HepG2 (cell line): ENCODE results near the gene EPS8. TPM values are rescaled to one million over a fixed set of nuclear protein-coding genes. Genes with fewer than 3 reads are reported as not detected.

Source experiments
- ATAC-seq: fragments of 200-7000 bp; cut with Tn5 transposase; 3 replicates; pipeline ENCODE4 v1.9.1; 2020; ENCODE audit warnings: mild to moderate bottlenecking, moderate library complexity
- BruUV-seq: library from RNA; stranded (reverse); fragments of 400-500 nt; replicated peaks from 2 replicates; lab custom pipeline; 2021; lab: Mats Ljungman, UMichigan
- CTCF ChIA-PET: fragments of 300-600 bp; formaldehyde crosslinking; extraction: SDS; loops from one replicate; lab custom pipeline; 2021; ENCODE audit warnings: low total read pairs, inconsistent platforms, low intra/inter-chr PET ratio; lab: Yijun Ruan, JAX
- POLR2A ChIA-PET: fragments of 350-600 bp; sonication (Branson Sonifier 250); formaldehyde crosslinking; loops from one replicate; lab custom pipeline; 2020; ENCODE audit warnings: antibody characterized with exemption, inconsistent platforms; lab: Yijun Ruan, JAX
- DNase-seq: peaks from one replicate; pipeline ENCODE4 v3.0.0-alpha.2; 2015; ENCODE audit warnings: low spot score
- FAIRE-seq: peaks from 3 replicates; lab custom pipeline; 2011; peaks lifted over from hg19 to GRCh38; lab: Jason Lieb, UNC
- H2AFZ ChIP-seq: one replicate; pipeline ENCODE4 v1.6.1; 2011; ENCODE audit warnings: low read length, inconsistent platforms
- H3K27ac ChIP-seq: fragments of 300-600 bp; 3 replicates; pipeline ENCODE4 v1.8.0; 2011; ENCODE audit warnings: mixed run types, mild to moderate bottlenecking, mixed read lengths, low read length, inconsistent platforms; ENCODE audit not compliant: insufficient read depth; ENCODE audit errors: extremely low read length
- H3K27me3 ChIP-seq, 2 experiments: fragments of 200-600 bp in 1 of 2; 2 replicates in 1 of 2; 3 replicates in 1 of 2; pipeline versions ENCODE4 v1.6.0 to v1.8.0; 2011; ENCODE audit warnings: low read length in 2 of 2, mild to moderate bottlenecking in 2 of 2, moderate library complexity in 2 of 2, inconsistent platforms in 1 of 2; ENCODE audit not compliant: insufficient read depth in 2 of 2, control insufficient read depth in 1 of 2
- H3K36me3 ChIP-seq, 2 experiments: fragments of 200-600 bp in 1 of 2; replicated peaks in 1 of 2; 2 replicates in 1 of 2; 3 replicates in 1 of 2; pipeline versions ENCODE4 v1.5.1 to v1.8.0; 2011; ENCODE audit warnings: low read length in 2 of 2, inconsistent platforms in 1 of 2; ENCODE audit not compliant: insufficient read depth in 2 of 2, control insufficient read depth in 1 of 2
- H3K4me1 ChIP-seq: 2 replicates; pipeline ENCODE4 v1.5.1; 2012; ENCODE audit warnings: low read length, inconsistent platforms; ENCODE audit not compliant: insufficient read depth
- H3K4me2 ChIP-seq: 2 replicates; pipeline ENCODE4 v1.6.0; 2011; ENCODE audit warnings: low read depth, low read length, inconsistent platforms
- H3K4me3 ChIP-seq, 3 experiments: fragments of 200-600 bp in 1 of 3; sonication (generic), shearing (Covaris generic) in 1 of 3; replicated peaks in 1 of 3; 2 replicates each; pipeline ENCODE4 v1.5.1; 2011 to 2016; ENCODE audit warnings: low read length in 3 of 3, inconsistent platforms in 2 of 3, low read depth in 2 of 3, mild to moderate bottlenecking in 2 of 3, control low read depth in 1 of 3, mixed read lengths in 1 of 3; ENCODE audit not compliant: insufficient read depth in 1 of 3
- H3K79me2 ChIP-seq: one replicate; pipeline ENCODE4 v1.6.1; 2011; ENCODE audit warnings: low read length, inconsistent platforms; ENCODE audit not compliant: insufficient read depth
- H3K9ac ChIP-seq: 2 replicates; pipeline ENCODE4 v1.6.0; 2011; ENCODE audit warnings: mild to moderate bottlenecking, low read depth, low read length, inconsistent platforms; ENCODE audit not compliant: insufficient read depth
- H3K9me3 ChIP-seq: 2 replicates; pipeline ENCODE4 v1.5.1; 2012; ENCODE audit warnings: mild to moderate bottlenecking, low read length
- H4K20me1 ChIP-seq: 2 replicates; pipeline ENCODE4 v1.6.0; 2011; ENCODE audit warnings: inconsistent platforms, mild to moderate bottlenecking, low read length, moderate library complexity; ENCODE audit not compliant: insufficient read depth
- CEBPB ChIP-seq: IDR thresholded peaks from 2 replicates; pipeline ENCODE4 v1.6.1; 2011; ENCODE audit warnings: low read depth, low read length, improper control_type of control experiment, borderline replicate concordance
- STAG1 ChIP-seq: sonication (generic); formaldehyde crosslinking; IDR thresholded peaks from 2 replicates; pipeline ENCODE4 v1.4.0; 2020; ENCODE audit warnings: missing genetic modification reagents
- WGBS: methylation state at CpG from one replicate; pipeline ENCODE4 v1.1.6; 2017; ENCODE audit warnings: low lambda C conversion rate; 5-methylcytosine and 5-hydroxymethylcytosine counted together
- in situ Hi-C: cut with HindIII; loops from 2 replicates; pipeline ENCODE4 v1.10.0; 2017; ENCODE audit warnings: low pct_unique_long_range_greater_than_20kb; ENCODE audit not compliant: extremely low pct_ligation_motif_present
- intact Hi-C: fragments of 100-400 bp; cut with micrococcal nuclease; formaldehyde crosslinking; loops from one replicate; pipeline ENCODE4 v1.10.0; 2022; ENCODE audit not compliant: unreplicated experiment
- polyA plus RNA-seq, 8 experiments: library from polyadenylated mRNA; depleted of rRNA in 3 of 8; stranded (reverse) in 7 of 8; unstranded in 1 of 8; fragments of >200 nt; fragmentation: Illumina TruSeq in 4 of 8; extraction: Trizol in 4 of 8; gene quantifications; 2 replicates each; pipeline versions ENCODE4 v1.2.1 to v1.2.3, GENCODE V29; 2011 to 2016; ENCODE audit warnings: low read depth in 4 of 8, missing spikeins in 1 of 8, mixed read lengths in 1 of 8; ENCODE audit not compliant: insufficient read depth in 1 of 8
- total RNA-seq, 5 experiments: library from RNA; depleted of rRNA; stranded (reverse); fragments of >200 nt; fragmentation: Illumina TruSeq; extraction: Trizol; gene quantifications; 2 replicates each; pipeline ENCODE4 v1.2.3, GENCODE V29; 2016; ENCODE audit warnings: low read depth in 1 of 5
- TF ChIP-seq, protein P1 (sequence below): sonication (generic); formaldehyde crosslinking; IDR thresholded peaks from 2 replicates; pipeline ENCODE4 v1.4.0; 2020; ENCODE audit warnings: missing genetic modification reagents, borderline replicate concordance

EPS8 gene
- total and polyA plus RNA-seq, 2 of the 13 experiments (the other 11 are each of a cell fraction or from before 2014, with no cell fraction given): 37.1 to 43.4 TPM

GRCh38 chr12:15834575-15834974, 45.4 kb upstream of the EPS8 start:
- FAIRE-seq: no peak
- H4K20me1 ChIP-seq: no peaks in the 10 kb centered on the region
- H3K79me2 ChIP-seq: no peaks in the 10 kb centered on the region
- H3K4me3 ChIP-seq: no peak overlapping the region
- H3K36me3 ChIP-seq: no peaks in the 10 kb centered on the region
- in situ Hi-C loops (no loop called here), intact Hi-C loops (no loop called here)
- no peaks in the 10 kb centered on the region for H3K9me3 ChIP-seq
- no peaks in the 10 kb centered on the region for H3K4me1 ChIP-seq
- no peak overlapping the region for H3K9ac ChIP-seq
- no peak overlapping the region for H2AFZ ChIP-seq
- BruUV-seq: no TSS peak
- TF ChIP-seq CEBPB (peak; percentile 51; the same call in 1 of the 2 replicates), STAG1 (CRISPR knock-in tag) (no peak)
- TF ChIP-seq, protein P1, sequence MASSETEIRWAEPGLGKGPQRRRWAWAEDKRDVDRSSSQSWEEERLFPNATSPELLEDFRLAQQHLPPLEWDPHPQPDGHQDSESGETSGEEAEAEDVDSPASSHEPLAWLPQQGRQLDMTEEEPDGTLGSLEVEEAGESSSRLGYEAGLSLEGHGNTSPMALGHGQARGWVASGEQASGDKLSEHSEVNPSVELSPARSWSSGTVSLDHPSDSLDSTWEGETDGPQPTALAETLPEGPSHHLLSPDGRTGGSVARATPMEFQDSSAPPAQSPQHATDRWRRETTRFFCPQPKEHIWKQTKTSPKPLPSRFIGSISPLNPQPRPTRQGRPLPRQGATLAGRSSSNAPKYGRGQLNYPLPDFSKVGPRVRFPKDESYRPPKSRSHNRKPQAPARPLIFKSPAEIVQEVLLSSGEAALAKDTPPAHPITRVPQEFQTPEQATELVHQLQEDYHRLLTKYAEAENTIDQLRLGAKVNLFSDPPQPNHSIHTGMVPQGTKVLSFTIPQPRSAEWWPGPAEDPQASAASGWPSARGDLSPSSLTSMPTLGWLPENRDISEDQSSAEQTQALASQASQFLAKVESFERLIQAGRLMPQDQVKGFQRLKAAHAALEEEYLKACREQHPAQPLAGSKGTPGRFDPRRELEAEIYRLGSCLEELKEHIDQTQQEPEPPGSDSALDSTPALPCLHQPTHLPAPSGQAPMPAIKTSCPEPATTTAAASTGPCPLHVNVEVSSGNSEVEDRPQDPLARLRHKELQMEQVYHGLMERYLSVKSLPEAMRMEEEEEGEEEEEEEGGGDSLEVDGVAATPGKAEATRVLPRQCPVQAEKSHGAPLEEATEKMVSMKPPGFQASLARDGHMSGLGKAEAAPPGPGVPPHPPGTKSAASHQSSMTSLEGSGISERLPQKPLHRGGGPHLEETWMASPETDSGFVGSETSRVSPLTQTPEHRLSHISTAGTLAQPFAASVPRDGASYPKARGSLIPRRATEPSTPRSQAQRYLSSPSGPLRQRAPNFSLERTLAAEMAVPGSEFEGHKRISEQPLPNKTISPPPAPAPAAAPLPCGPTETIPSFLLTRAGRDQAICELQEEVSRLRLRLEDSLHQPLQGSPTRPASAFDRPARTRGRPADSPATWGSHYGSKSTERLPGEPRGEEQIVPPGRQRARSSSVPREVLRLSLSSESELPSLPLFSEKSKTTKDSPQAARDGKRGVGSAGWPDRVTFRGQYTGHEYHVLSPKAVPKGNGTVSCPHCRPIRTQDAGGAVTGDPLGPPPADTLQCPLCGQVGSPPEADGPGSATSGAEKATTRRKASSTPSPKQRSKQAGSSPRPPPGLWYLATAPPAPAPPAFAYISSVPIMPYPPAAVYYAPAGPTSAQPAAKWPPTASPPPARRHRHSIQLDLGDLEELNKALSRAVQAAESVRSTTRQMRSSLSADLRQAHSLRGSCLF (CRISPR knock-in tag): no peak
- TF ChIP-seq, all 625 proteins: peak for 1
- Histone ChIP-seq H3K27ac (no peak overlapping the region), H3K4me2 (no peak overlapping the region), H3K27me3 (peaks cover 1 to 6% of the 10 kb centered on the region in 2 experiments; a peak in 1 of 5 replicates)
- POLR2A ChIA-PET: no interaction called here
- WGBS: 41% methylated on average over 4 of the region's 4 CpGs
- no peak for DNase-seq
- no peak for ATAC-seq
- CTCF ChIA-PET: no interaction called here
